Measurements from ENCODE around the gene PDZD2.

Gene PDZD2

GRCh38 chr5:31638345-31638744 lies 586 bp upstream of the PDZD2 start:
- DNase-seq (ENCODE audit: low spot score): peak; percentile 35

GRCh38 chr5:31639481-31640411 lies 815 bp downstream of the PDZD2 start:
- peak; percentile 26 for DNase-seq (ENCODE audit: low spot score)

- no peak for DNase-seq (ENCODE audit: low spot score)
Observed at GRCh38 chr5:31640573-31640972, 1.6 kb downstream of the PDZD2 start.

GRCh38 chr5:31641059-31641458 lies 2.1 kb downstream of the PDZD2 start:
- DNase-seq (ENCODE audit: low spot score): no peak

- DNase-seq (ENCODE audit: low spot score): no peak
Observed at GRCh38 chr5:31641575-31641974, 2.6 kb downstream of the PDZD2 start.

GRCh38 chr5:31645420-31646081 lies 6.6 kb downstream of the PDZD2 start:
- no peak for DNase-seq (ENCODE audit: low spot score)

GRCh38 chr5:31648326-31648725 lies 9.4 kb downstream of the PDZD2 start:
- no peak for DNase-seq (ENCODE audit: low spot score)

- DNase-seq (ENCODE audit: low spot score): no peak
Observed at GRCh38 chr5:31651241-31651640, 12.3 kb downstream of the PDZD2 start.

GRCh38 chr5:31655491-31655890 lies 16.6 kb downstream of the PDZD2 start:
- no peak for DNase-seq (ENCODE audit: low spot score)

- no peak for DNase-seq (ENCODE audit: low spot score)
Observed at GRCh38 chr5:31656806-31657205, 17.9 kb downstream of the PDZD2 start.

- no peak for DNase-seq (ENCODE audit: low spot score)
Observed at GRCh38 chr5:31657315-31657979, 18.5 kb downstream of the PDZD2 start.

GRCh38 chr5:31661257-31661656 lies 22.3 kb downstream of the PDZD2 start:
- DNase-seq (ENCODE audit: low spot score): no peak

- no peak for DNase-seq (ENCODE audit: low spot score)
Observed at GRCh38 chr5:31663519-31663918, 24.6 kb downstream of the PDZD2 start.

- DNase-seq (ENCODE audit: low spot score): no peak
Observed at GRCh38 chr5:31664566-31664965, 25.6 kb downstream of the PDZD2 start.

GRCh38 chr5:31671339-31671741 lies 32.4 kb downstream of the PDZD2 start:
- DNase-seq (ENCODE audit: low spot score): peak; percentile 55

GRCh38 chr5:31674371-31674951 lies 35.5 kb downstream of the PDZD2 start:
- no peak for DNase-seq (ENCODE audit: low spot score)

- DNase-seq (ENCODE audit: low spot score): no peak
Observed at GRCh38 chr5:31675472-31675871, 36.5 kb downstream of the PDZD2 start.

GRCh38 chr5:31678180-31678579 lies 39.2 kb downstream of the PDZD2 start:
- DNase-seq (ENCODE audit: low spot score): no peak

GRCh38 chr5:31680528-31680927 lies 41.6 kb downstream of the PDZD2 start:
- peak; percentile 40 for DNase-seq (ENCODE audit: low spot score)

GRCh38 chr5:31682025-31682424 lies 43.1 kb downstream of the PDZD2 start:
- no peak for DNase-seq (ENCODE audit: low spot score)

- no peak for DNase-seq (ENCODE audit: low spot score)
Observed at GRCh38 chr5:31682851-31683250, 43.9 kb downstream of the PDZD2 start.

GRCh38 chr5:31688515-31689092 lies 49.7 kb downstream of the PDZD2 start:
- DNase-seq (ENCODE audit: low spot score): no peak
